PFSK-1 (cell line): ENCODE data around the gene VRK1.

Source experiments
- POLR2AphosphoS5 ChIP-seq: IDR thresholded peaks from 2 replicates; pipeline ENCODE4 v1.6.1; 2012; ENCODE audit warnings: low read depth, mild to moderate bottlenecking, control low read depth, low read length, moderate library complexity
- REST ChIP-seq, 2 experiments: IDR thresholded peaks; 2 replicates each; pipeline versions ENCODE4 v1.6.1 to v1.8.0; 2011 to 2012; ENCODE audit warnings: low read depth in 2 of 2, low read length in 2 of 2, control low read depth in 1 of 2, inconsistent platforms in 1 of 2, mild to moderate bottlenecking in 1 of 2, moderate library complexity in 1 of 2; ENCODE audit not compliant: insufficient read depth in 1 of 2

GRCh38 chr14:96849733-96850132 lies 52.6 kb downstream of the VRK1 start:
- TF ChIP-seq POLR2AphosphoS5 (no peak), REST (IDR thresholded peaks at IDR 0.05; ENCODE audit: insufficient read depth in 1 of 2, low read depth in 2 of 2, low read length in 2 of 2) (no peak)
